Kidney epithelial cell (primary cell): ENCODE data around the gene SPHKAP. TPM values are rescaled to one million over a fixed set of nuclear protein-coding genes. Genes with fewer than 3 reads are reported as not detected.
"Not testable (repeated sequence)": the region's sequence is repeated elsewhere in the genome, so short reads cannot be mapped to it uniquely, and the experiment has no call there.

Experiments used
- DNase-seq: peaks from one replicate; pipeline ENCODE4 v3.0.0-alpha.2; 2010; ENCODE audit warnings: low read depth
- H3K27me3 ChIP-seq: 2 replicates; pipeline ENCODE4 v1.6.0; 2011; ENCODE audit warnings: low read length; ENCODE audit not compliant: control insufficient read depth, insufficient read depth
- H3K36me3 ChIP-seq: 2 replicates; pipeline ENCODE4 v1.5.1; 2011; ENCODE audit warnings: low read length; ENCODE audit not compliant: control insufficient read depth, insufficient read depth
- H3K4me3 ChIP-seq: 2 replicates; pipeline ENCODE4 v1.5.1; 2011; ENCODE audit warnings: low read depth, mild to moderate bottlenecking, control low read depth, low read length
- total RNA-seq: library from RNA; depleted of rRNA; stranded (reverse); fragments of >200 nt; gene quantifications from 2 replicates; pipeline ENCODE4 v1.2.3, GENCODE V29; 2015
- TF ChIP-seq, protein P1 (sequence below): IDR thresholded peaks from 2 replicates; pipeline ENCODE4 v1.5.1; 2011; ENCODE audit warnings: mild to moderate bottlenecking, moderate library complexity, low read length, control low read depth, inconsistent platforms; ENCODE audit not compliant: insufficient read depth, poor library complexity, severe bottlenecking

Gene SPHKAP
- total RNA-seq, 1 donor from 2014 or later: 0.17 TPM

DNA sequence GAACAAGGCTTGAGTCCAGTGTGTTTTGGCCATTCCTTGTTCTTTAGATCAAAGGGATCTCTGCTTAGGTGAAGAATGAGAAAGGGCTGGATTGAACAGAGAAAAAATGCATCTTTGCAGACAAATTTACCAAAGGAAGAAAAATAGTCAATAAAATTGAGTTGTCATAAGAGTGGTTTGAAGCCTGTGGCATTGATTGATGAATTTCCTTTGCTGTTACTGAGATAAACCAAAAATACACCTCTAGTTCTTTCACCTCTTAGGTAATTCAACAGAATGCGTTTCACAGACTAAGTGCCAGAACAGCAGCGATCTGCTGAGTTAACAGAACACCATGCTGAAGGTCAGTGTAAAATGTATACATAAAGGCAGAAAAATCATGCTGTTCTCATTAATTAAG is 96.8 kb downstream of the SPHKAP start:
- no peaks in the 10 kb centered on the region for H3K36me3 ChIP-seq
- no peak for DNase-seq
- H3K4me3 ChIP-seq: no peak overlapping the region
- no peaks in the 10 kb centered on the region for H3K27me3 ChIP-seq
- TF ChIP-seq, protein P1, sequence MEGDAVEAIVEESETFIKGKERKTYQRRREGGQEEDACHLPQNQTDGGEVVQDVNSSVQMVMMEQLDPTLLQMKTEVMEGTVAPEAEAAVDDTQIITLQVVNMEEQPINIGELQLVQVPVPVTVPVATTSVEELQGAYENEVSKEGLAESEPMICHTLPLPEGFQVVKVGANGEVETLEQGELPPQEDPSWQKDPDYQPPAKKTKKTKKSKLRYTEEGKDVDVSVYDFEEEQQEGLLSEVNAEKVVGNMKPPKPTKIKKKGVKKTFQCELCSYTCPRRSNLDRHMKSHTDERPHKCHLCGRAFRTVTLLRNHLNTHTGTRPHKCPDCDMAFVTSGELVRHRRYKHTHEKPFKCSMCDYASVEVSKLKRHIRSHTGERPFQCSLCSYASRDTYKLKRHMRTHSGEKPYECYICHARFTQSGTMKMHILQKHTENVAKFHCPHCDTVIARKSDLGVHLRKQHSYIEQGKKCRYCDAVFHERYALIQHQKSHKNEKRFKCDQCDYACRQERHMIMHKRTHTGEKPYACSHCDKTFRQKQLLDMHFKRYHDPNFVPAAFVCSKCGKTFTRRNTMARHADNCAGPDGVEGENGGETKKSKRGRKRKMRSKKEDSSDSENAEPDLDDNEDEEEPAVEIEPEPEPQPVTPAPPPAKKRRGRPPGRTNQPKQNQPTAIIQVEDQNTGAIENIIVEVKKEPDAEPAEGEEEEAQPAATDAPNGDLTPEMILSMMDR: no peak

DNA sequence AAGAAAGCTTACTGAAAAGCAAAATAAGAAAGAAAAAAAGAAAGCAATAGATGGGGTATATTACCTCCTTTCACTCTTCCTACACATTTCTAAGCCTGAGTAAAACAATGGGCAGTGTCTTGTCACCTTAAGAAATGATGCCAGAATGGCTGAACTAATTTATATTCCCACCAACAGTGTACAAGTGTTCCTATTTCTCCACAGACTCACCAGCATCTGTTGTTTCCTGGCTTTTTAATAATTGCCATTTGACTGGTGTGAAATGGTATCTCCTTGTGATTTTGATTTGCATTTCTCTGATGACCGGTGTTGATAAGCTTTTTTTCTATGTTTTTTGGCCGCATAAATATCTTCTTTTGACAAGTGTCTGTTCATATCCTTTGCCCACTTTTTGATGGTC is 98.4 kb downstream of the SPHKAP start:
- no peaks in the 10 kb centered on the region for H3K36me3 ChIP-seq
- no peak for DNase-seq
- no peak overlapping the region for H3K4me3 ChIP-seq
- H3K27me3 ChIP-seq: no peaks in the 10 kb centered on the region
- TF ChIP-seq, protein P1: no peak

DNA sequence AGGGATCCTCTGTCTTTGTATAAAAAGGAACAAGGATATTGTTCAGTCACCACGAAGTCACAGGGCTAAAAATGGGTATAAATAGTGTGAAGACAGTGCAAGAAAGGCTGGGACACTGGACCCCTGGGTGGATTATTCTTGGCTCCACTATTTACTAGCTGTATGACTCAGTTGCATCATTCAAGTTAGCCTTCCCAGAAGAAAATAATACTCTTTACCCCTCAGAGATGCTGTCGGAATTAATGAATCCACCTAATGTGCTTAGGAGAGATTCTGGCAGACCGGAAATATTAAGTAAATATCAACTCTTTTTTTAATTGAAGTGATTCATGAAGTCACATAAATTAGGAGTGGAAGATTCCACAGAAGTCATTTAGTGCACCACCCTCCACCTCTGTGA is 98.9 kb downstream of the SPHKAP start:
- H3K36me3 ChIP-seq: no peaks in the 10 kb centered on the region
- no peak overlapping the region for H3K4me3 ChIP-seq
- TF ChIP-seq, protein P1: no peak
- no peak for DNase-seq
- H3K27me3 ChIP-seq: no peaks in the 10 kb centered on the region

DNA sequence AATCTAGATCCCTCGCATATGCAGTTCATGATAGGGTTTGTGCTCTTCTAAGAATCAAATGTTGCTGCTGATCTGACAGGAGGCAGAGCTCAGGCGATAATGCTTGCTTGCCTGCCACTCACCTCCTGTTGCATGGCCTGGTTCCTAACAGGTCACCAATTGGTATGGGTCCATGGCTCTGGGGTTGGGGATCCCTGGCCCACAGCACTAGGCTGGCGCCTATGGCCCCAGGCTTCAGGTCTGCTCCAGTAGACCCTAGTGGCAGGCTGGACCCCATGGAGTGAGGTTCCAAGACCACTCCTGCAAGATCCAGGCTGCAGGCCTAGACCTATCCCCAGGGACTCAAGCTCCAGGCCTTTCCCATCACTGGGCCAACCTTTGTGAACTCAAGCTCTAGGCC is 102.3 kb downstream of the SPHKAP start:
- no peak overlapping the region for H3K4me3 ChIP-seq
- no peaks in the 10 kb centered on the region for H3K36me3 ChIP-seq
- TF ChIP-seq, protein P1: no peak
- H3K27me3 ChIP-seq: no peaks in the 10 kb centered on the region
- no peak for DNase-seq

DNA sequence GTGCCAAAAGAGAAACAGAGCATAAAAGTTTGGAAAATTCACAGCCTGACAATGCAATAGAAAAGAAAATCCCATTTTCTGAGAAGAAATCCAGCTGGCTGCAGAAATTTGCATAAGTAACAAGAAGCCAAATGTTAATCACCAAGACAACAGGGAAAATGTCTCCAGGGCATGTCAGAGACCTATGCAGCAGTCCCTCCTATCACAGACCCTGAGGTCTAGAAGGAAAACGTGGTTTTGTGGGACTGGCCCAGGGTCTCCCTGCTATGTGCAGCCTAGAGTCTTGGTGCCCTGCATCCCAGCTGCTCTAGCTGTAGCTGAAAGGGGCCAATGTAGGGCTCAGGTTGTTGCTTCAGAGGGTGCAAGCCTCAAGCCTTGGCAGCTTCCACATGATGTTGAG is 104.8 kb downstream of the SPHKAP start:
- not testable (repeated sequence) for DNase-seq, H3K4me3 ChIP-seq, H3K36me3 ChIP-seq, H3K27me3 ChIP-seq

DNA sequence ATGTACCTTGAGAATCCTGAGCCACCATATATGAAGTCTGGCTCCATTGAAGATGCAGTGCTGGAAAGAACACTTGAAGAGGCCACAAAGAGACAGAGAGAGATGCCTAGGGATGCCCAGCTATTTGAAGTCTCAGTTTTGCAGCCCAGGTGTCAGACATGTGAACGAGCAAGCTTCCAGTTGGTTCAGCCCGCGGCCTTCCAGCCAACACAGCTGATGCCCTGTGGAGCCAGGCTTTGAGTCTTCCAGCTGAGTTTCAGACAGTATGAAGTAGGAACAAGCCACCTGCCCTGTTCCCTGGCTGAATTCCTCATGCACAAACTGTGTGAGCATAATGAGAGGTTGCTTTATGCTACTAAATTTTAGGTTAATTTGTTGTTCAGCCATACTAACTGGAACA is 108.8 kb downstream of the SPHKAP start:
- TF ChIP-seq, protein P1: no peak
- Histone ChIP-seq H3K27me3 (no peaks in the 10 kb centered on the region), H3K36me3 (no peaks in the 10 kb centered on the region), H3K4me3 (no peak overlapping the region)
- no peak for DNase-seq
